PC-9 (cell line): Measurements from ENCODE around the gene APOBEC2. TPM values are rescaled to one million over a fixed set of nuclear protein-coding genes. Genes with fewer than 3 reads are reported as not detected.

ENCODE experiments used
- BruUV-seq: library from RNA; stranded (reverse); fragments of 400-500 nt; replicated peaks from 2 replicates; lab custom pipeline; 2021; lab: Mats Ljungman, UMichigan
- CTCF ChIA-PET: fragments of 300-600 bp; sonication (Branson Sonifier 250); formaldehyde crosslinking; loops from one replicate; lab custom pipeline; 2022; ENCODE audit warnings: antibody characterized with exemption; lab: Charles Lee
- POLR2A ChIA-PET: fragments of 300-600 bp; sonication (Branson Sonifier 250); formaldehyde crosslinking; loops from one replicate; lab custom pipeline; 2022; ENCODE audit warnings: antibody characterized with exemption; ENCODE audit not compliant: unreplicated experiment; lab: Charles Lee
- DNase-seq, 2 experiments: peaks; one replicate each; pipeline versions ENCODE4 v3.0.0 to v3.0.0-alpha.2; 2015 to 2022; ENCODE audit warnings: mixed read lengths in 1 of 2
- H2AFZ ChIP-seq: fragments of 200-600 bp; sonication (generic); 2 replicates; pipeline ENCODE4 v1.8.1; 2017; ENCODE audit warnings: antibody characterized with exemption
- H3F3A ChIP-seq: fragments of 200-600 bp; sonication (generic); 2 replicates; pipeline ENCODE4 v1.8.1; 2017; ENCODE audit warnings: antibody characterized with exemption, mild to moderate bottlenecking, low read depth; ENCODE audit not compliant: insufficient read depth
- H3K27ac ChIP-seq: fragments of 200-600 bp; sonication (generic); 2 replicates; pipeline ENCODE4 v1.6.1; 2016; ENCODE audit warnings: mixed run types
- H3K27me3 ChIP-seq: fragments of 200-600 bp; sonication (generic); 2 replicates; pipeline ENCODE4 v1.6.1; 2016; ENCODE audit warnings: low read depth, mixed run types; ENCODE audit not compliant: insufficient read depth
- H3K36me3 ChIP-seq: fragments of 200-600 bp; sonication (generic); 2 replicates; pipeline ENCODE4 v1.6.1; 2016; ENCODE audit warnings: low read depth, mixed run types
- H3K4me1 ChIP-seq: fragments of 200-600 bp; sonication (generic); replicated peaks from 2 replicates; pipeline ENCODE4 v1.6.1; 2016; ENCODE audit warnings: mixed run types; ENCODE audit not compliant: insufficient read depth
- H3K4me2 ChIP-seq: fragments of 200-600 bp; sonication (generic); 2 replicates; pipeline ENCODE4 v1.6.1; 2017; ENCODE audit warnings: mixed run types
- H3K4me3 ChIP-seq: fragments of 200-600 bp; sonication (generic); 2 replicates; pipeline ENCODE4 v1.6.1; 2016; ENCODE audit warnings: mixed run types
- H3K79me2 ChIP-seq: fragments of 200-600 bp; sonication (generic); 2 replicates; pipeline ENCODE4 v1.6.1; 2017; ENCODE audit warnings: low read depth, mixed run types
- H3K9me2 ChIP-seq: fragments of 200-600 bp; sonication (generic); 2 replicates; pipeline ENCODE4 v1.8.1; 2017; ENCODE audit warnings: mild to moderate bottlenecking; ENCODE audit not compliant: insufficient read depth
- H3K9me3 ChIP-seq: fragments of 200-600 bp; sonication (generic); 2 replicates; pipeline ENCODE4 v1.8.1; 2016; ENCODE audit warnings: low read depth; ENCODE audit not compliant: insufficient read depth
- H4K20me1 ChIP-seq: fragments of 200-600 bp; sonication (generic); 2 replicates; pipeline ENCODE4 v1.8.1; 2017; ENCODE audit not compliant: insufficient read depth
- EZH2 ChIP-seq: fragments of 200-600 bp; sonication (generic); IDR thresholded peaks from 2 replicates; pipeline ENCODE4 v1.8.0; 2017; ENCODE audit warnings: antibody characterized with exemption, low read depth
- intact Hi-C: fragments of 100-400 bp; cut with micrococcal nuclease; formaldehyde crosslinking; loops from one replicate; pipeline ENCODE4 v1.10.0; 2022; ENCODE audit not compliant: unreplicated experiment
- total RNA-seq: library from RNA; stranded (reverse); gene quantifications from 2 replicates; pipeline ENCODE4 v1.2.3, GENCODE V29; 2021
- TF ChIP-seq, protein P1 (sequence below): fragments of 200-600 bp; sonication (generic); conservative IDR thresholded peaks from 2 replicates; pipeline ENCODE4 v1.6.1; 2017; ENCODE audit warnings: mixed run types, antibody characterized with exemption, mild to moderate bottlenecking, moderate library complexity

Gene APOBEC2
- total RNA-seq, 1 experiment from 2014 or later = not detected

DNA sequence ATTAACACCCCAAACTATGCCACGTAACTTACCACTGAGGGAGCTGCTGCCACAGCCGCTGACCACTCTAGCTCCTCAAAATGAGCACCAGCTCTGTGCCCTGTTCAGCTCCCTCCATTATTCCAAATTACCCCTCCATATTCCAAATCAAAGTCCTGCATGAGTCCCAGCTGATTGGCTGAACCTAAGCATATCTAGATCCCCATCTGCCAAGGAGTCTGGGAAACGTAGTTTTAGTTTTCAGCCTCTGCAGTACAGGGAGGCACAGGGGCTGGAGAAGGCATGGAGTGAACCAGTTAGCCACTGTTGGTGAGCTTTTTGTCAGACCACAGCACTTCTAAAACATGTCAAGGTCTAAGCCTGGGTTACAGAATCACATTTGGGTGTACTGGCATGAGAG, 29.9 kb upstream of the APOBEC2 start:
- no peak overlapping the region for H3K4me2 ChIP-seq
- H3K9me2 ChIP-seq = no peaks in the 10 kb centered on the region
- CTCF ChIA-PET = interaction anchor here (0.6 kb wide), 1 partner anchor 67 kb away, joined by 3 read pairs; no protein-coding TSS in a partner anchor
- no peaks in the 10 kb centered on the region for H3K36me3 ChIP-seq
- no peak for DNase-seq
- TF ChIP-seq, protein P1, sequence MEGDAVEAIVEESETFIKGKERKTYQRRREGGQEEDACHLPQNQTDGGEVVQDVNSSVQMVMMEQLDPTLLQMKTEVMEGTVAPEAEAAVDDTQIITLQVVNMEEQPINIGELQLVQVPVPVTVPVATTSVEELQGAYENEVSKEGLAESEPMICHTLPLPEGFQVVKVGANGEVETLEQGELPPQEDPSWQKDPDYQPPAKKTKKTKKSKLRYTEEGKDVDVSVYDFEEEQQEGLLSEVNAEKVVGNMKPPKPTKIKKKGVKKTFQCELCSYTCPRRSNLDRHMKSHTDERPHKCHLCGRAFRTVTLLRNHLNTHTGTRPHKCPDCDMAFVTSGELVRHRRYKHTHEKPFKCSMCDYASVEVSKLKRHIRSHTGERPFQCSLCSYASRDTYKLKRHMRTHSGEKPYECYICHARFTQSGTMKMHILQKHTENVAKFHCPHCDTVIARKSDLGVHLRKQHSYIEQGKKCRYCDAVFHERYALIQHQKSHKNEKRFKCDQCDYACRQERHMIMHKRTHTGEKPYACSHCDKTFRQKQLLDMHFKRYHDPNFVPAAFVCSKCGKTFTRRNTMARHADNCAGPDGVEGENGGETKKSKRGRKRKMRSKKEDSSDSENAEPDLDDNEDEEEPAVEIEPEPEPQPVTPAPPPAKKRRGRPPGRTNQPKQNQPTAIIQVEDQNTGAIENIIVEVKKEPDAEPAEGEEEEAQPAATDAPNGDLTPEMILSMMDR = no peak
- no peak for TF ChIP-seq EZH2
- no peaks in the 10 kb centered on the region for H3K27me3 ChIP-seq
- H3K4me1 ChIP-seq = peaks cover 12% of the 10 kb centered on the region; the same call in 1 of the 2 replicates
- no peaks in the 10 kb centered on the region for H3K9me3 ChIP-seq
- no peak overlapping the region for H2AFZ ChIP-seq
- no peaks in the 10 kb centered on the region for H3F3A ChIP-seq
- H3K79me2 ChIP-seq = no peaks in the 10 kb centered on the region
- no peak overlapping the region for H3K4me3 ChIP-seq
- POLR2A ChIA-PET = no interaction called here
- no peak overlapping the region for H3K27ac ChIP-seq
- H4K20me1 ChIP-seq = no peaks in the 10 kb centered on the region
- no TSS peak for BruUV-seq
- intact Hi-C loops = loop anchor here (5.0 kb wide), 1 partner anchor 471 kb away; no protein-coding TSS in a partner anchor

DNA sequence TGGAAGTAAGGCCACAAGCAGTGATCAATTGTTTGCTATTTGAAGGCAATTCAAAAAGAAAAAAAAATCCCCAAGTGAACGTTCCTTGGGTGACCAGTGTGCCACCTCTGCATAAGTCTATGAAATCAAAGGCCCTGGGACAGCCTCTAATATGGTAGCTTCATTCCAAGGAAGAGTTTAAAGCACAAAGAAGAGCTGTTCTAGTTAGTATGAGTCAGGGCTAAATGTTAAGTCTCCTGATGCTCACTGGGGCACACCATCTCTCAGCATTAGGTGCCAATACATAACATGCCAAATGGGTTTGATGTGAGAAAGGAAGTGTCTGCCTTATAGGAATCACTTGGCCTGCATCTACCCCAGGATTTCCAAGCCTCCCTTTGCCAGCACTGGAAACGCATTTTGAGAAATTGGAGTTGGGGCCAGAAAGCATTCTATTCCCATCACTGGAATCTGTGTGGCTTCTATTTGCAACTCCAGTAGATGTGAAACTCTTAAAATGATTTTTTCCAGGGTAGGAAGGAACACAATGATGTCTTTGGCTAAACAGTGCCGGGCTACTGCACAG, 27.0 kb upstream of the APOBEC2 start:
- no peaks in the 10 kb centered on the region for H3K79me2 ChIP-seq
- no peaks in the 10 kb centered on the region for H4K20me1 ChIP-seq
- no peak overlapping the region for H3K27ac ChIP-seq
- CTCF ChIA-PET = no interaction called here
- no TSS peak for BruUV-seq
- H3K9me2 ChIP-seq = no peaks in the 10 kb centered on the region
- no peak for TF ChIP-seq EZH2
- TF ChIP-seq, protein P1 = no peak
- POLR2A ChIA-PET = no interaction called here
- no peaks in the 10 kb centered on the region for H3F3A ChIP-seq
- H3K9me3 ChIP-seq = no peaks in the 10 kb centered on the region
- intact Hi-C loops = loop anchor here (5.0 kb wide), 1 partner anchor 41 kb away; no protein-coding TSS in a partner anchor
- H3K4me1 ChIP-seq = peaks cover 12% of the 10 kb centered on the region; the same call in 1 of the 2 replicates
- H3K36me3 ChIP-seq = no peaks in the 10 kb centered on the region
- H3K4me2 ChIP-seq = no peak overlapping the region
- DNase-seq = no peak
- H3K4me3 ChIP-seq = no peak overlapping the region
- H2AFZ ChIP-seq = no peak overlapping the region
- H3K27me3 ChIP-seq = no peaks in the 10 kb centered on the region; the same call in 1 of the 2 replicates

DNA sequence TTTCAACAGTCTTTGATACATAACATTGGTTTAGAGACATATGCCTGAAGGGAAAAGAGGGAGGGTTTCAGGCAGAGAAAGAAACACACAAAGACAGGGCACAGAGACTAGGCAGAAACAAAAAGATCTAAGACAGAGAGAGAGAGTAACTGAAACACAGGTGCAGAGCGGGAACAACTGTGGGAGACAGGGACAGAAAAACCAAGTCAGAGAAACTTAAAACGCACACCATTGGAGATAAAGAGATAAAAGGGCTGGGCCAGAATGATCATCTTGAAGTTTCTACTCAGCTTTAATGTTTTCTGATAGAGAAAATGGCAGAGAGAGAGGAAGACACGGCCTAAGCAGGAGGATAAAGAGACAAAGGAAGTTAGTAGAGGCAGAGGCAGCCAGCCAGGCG, 25.8 kb upstream of the APOBEC2 start:
- Histone ChIP-seq H3K4me3 (no peak overlapping the region), H3K27me3 (no peaks in the 10 kb centered on the region; the same call in 1 of the 2 replicates), H3K9me3 (no peaks in the 10 kb centered on the region), H3K9me2 (no peaks in the 10 kb centered on the region), H3K4me2 (no peak overlapping the region), H3K36me3 (no peaks in the 10 kb centered on the region), H4K20me1 (no peaks in the 10 kb centered on the region), H3K79me2 (no peaks in the 10 kb centered on the region), H3F3A (no peaks in the 10 kb centered on the region), H3K27ac (no peak overlapping the region), H3K4me1 (0 out of 2 replicates have a peak, but pooled peaks cover 4% of the 10 kb centered on the region), H2AFZ (no peak overlapping the region)
- no peak for TF ChIP-seq EZH2
- TF ChIP-seq, protein P1 = no peak
- DNase-seq = no peak
- ChIA-PET CTCF (interaction anchor here (0.6 to 1.9 kb wide), 4 partner anchors 9 to 37 kb away, joined by 3 to 9 read pairs (median 4); partner anchors contain the start of gene UNC5CL), POLR2A (interaction anchor here (0.5 kb wide), 1 partner anchor 132 kb away, joined by 5 read pairs; no protein-coding TSS in a partner anchor)
- BruUV-seq = no TSS peak
- intact Hi-C loops = loop anchor here (1.0 to 5.0 kb wide), 2 partner anchors 40 to 132 kb away; no protein-coding TSS in a partner anchor
